Measurements from ENCODE around the gene ADGRE1.
A peak's percentile ranks its signal among the peaks of the same experiment; 100 is the strongest.
"Not testable (repeated sequence)": the region's sequence is repeated elsewhere in the genome, so short reads cannot be mapped to it uniquely, and the experiment has no call there.

The ADGRE1 gene, protein sequence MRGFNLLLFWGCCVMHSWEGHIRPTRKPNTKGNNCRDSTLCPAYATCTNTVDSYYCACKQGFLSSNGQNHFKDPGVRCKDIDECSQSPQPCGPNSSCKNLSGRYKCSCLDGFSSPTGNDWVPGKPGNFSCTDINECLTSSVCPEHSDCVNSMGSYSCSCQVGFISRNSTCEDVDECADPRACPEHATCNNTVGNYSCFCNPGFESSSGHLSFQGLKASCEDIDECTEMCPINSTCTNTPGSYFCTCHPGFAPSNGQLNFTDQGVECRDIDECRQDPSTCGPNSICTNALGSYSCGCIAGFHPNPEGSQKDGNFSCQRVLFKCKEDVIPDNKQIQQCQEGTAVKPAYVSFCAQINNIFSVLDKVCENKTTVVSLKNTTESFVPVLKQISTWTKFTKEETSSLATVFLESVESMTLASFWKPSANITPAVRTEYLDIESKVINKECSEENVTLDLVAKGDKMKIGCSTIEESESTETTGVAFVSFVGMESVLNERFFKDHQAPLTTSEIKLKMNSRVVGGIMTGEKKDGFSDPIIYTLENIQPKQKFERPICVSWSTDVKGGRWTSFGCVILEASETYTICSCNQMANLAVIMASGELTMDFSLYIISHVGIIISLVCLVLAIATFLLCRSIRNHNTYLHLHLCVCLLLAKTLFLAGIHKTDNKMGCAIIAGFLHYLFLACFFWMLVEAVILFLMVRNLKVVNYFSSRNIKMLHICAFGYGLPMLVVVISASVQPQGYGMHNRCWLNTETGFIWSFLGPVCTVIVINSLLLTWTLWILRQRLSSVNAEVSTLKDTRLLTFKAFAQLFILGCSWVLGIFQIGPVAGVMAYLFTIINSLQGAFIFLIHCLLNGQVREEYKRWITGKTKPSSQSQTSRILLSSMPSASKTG

DNA sequence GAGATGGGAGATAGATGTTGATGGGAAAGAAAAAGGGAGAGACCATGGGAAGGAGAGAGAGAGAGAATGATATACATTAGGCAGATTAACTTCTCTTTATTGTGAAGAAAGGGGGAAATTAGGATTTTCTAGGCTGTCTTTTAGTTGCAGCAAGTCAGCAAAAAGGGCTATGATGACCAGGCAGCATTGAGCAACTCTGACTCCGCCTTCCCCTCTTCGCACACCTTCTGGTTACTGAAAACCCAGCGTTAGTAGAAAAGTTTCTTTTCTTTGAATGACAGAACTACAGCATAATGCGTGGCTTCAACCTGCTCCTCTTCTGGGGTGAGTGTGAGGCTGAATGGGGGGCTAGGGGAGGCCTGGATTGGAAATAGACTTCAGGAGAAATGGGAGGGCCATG lies at the start of gene ADGRE1:
Gene ADGRE1 (plus strand): TSS at position 264 of the 400 bp plus-strand sequence. CDS start 30 bp downstream, at position 294.
- DNase-seq: peak; percentile 15 to 53

DNA sequence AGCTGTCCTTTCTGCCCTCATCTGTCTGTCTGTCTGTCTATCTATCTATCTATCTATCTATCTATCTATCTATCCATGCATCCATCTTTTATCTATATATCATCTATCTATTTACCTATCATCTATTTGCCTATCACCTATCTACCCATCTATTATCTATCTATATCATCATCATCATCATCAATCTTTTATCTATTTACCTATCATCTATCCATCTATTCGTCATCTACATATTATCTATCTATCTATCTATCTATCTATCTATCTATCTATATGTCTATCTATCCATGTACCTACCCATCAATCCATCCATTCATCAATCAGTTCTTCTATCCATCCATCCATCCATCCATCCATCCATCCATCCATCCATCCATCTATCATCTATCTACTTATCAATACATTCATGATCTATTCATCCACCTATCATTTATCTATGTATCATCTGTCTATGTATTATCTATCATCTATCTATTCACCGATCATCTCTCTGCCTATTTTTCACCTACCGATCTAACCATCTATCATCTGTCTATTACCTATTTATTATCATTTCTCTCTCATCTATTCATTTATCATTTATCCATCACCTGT lies 49.2 kb upstream of the ADGRE1 start:
- DNase-seq: no peak

DNA sequence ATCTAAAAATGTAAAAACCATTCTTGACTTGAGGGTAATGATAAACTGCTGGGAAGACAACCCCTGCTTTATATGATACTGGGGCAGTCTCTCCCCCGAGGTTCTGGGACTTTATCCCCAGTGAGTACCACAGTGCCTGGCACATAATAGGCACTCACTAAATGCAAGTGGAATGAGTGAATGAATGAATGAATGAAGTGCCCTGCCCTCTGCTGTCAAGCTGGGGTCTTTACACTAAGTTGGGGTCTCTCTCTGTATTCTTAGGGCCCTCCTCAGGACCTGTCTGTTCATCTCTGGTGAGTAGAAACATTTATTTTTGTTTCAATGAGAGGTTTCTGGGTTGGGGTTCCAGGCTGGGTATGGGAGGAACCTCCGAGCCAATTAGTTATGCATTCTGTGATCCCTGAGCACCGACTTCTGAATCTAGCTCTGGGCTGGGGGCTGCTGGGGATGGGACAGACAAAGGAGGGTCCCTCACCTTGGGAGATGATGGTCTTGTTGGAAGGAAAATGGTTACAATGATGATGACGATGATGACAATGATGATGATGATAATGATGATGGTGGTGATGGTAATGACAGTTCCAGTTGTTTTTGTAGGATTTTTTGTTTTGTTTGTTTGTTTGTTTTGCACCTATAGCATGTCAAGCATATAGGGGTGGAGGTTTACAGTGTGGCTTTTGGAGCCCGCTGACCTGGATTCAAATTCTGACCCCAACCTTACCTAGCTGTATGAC lies 44.3 kb upstream of the ADGRE1 start:
- DNase-seq: no peak

DNA sequence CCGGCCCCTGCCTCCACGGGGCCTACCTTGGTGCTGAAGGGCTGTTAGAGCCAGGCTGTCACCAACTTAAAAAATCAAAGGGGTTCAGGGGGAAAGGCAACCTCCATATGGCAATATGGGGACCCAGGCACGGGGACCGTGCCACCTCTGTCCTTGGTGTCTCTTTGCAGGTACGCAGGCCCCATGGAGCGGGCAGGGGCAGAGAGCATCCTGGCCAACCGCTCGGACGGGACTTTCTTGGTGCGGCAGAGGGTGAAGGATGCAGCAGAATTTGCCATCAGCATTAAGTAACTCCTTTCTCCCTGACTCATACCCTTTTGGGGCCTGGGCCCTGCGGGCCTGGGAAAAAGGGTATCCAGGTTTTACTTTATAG lies 39.6 kb upstream of the ADGRE1 start:
- no peak for DNase-seq

DNA sequence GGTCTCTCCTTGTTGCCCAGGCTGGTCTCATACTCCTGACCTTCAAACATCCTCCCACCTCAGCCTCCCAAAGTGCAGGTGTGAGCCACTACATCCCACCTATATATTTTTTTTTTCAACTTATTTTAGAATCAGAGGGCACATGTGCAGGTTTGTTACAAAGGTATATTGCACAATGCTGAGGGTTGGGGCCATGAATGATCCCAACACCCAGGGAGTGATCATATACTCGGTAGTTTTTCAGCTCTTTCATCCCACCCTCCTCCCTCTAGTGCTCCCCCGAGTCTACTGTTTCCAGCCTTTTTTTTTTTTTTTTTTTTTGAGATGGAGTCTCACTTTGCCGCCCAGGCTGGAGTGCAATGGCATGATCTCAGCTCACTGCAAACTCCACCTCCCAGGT lies 38.4 kb upstream of the ADGRE1 start:
- DNase-seq: no peak

DNA sequence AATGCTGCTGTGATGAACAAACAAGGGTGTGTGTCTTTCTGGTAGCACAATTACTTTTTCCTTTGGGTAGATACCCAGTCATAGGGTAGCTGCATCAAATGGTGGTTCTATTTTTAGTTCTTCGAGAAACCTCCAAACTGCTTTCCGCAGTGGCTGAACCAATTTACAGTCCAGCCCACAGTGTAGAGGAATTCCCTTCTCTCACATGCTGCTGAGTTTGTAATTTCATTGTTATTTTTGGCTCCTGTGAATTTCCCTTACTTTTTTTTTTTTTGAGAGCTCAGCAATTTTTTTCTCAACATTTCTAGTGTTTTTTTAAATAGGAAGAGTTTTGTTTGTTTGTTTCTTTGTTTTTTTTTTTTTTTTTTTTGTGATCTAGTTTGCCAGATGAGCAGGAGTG lies 37.5 kb upstream of the ADGRE1 start:
- no peak for DNase-seq

DNA sequence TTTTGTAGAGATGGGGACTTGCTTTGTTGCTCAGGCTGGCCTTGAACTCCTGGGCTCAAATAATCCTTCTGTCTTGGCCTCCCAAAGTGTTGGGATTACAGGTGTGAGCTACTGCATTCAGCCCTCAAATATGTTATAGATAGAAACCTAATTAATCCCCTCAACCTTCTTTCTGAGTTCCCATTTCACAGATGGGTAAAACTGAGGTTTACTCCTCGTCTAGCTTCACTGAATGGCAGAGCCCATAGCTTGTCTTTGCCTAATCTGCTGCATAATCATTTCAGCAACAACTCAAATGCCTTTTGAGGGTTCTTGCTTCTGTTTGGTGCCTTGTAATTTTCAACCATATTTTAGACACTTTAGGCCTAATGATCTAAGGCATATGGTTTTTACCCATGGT lies 36.0 kb upstream of the ADGRE1 start:
- DNase-seq: no peak

DNA sequence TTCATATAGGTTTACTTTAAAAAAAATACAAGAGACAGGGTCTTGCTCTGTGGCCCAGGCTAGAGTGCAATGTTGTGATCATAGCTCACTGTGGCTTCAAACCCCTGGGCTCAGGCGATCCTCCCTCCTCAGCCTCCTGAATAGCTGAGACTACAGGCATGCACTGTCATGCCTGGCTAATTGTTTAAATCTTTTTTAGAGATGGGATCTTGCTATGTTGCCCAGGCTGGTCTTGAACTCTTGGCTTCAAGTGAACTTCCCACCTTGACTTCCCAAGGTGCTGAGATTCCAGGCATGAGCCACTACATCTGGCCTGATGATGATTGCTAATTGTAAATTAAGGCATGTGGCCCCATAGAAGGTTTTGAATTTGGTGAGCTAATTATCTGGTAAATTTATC lies 35.4 kb upstream of the ADGRE1 start:
- no peak for DNase-seq

DNA sequence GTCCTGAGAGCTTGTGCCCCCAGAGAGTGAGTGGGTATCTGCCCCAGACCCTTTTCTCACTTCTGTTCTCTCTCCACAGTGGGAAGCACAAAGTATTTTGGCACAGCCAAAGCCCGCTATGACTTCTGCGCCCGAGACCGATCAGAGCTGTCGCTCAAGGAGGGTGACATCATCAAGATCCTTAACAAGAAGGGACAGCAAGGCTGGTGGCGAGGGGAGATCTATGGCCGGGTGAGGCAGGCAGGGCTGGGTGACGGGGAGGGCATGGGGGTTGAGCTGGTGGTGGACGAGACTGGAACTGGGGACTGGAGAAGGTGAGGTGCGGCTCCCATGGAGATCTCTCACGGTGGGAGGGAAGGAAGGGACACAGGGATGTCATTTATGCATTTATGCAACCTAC lies 33.5 kb upstream of the ADGRE1 start:
- DNase-seq: no peak

DNA sequence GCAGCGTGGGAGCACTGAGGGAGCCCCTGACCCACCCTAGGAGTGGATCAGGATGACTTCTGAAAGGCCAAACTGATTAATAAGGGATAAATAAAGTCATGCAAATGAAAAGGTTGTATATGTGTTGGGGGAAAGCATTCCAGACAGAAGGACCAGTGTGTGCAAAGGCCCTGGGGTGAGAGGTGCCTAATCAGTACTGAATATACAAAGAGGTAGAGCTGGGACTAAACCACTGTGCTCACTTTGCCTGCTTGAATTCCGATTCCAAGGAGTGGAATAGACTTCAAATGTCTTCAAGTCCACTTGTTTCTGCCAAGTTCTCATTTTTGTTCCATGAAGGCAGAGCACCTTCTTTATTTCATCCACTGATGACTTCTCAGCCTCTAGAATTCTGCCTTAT lies 32.6 kb upstream of the ADGRE1 start:
- DNase-seq: no peak

DNA sequence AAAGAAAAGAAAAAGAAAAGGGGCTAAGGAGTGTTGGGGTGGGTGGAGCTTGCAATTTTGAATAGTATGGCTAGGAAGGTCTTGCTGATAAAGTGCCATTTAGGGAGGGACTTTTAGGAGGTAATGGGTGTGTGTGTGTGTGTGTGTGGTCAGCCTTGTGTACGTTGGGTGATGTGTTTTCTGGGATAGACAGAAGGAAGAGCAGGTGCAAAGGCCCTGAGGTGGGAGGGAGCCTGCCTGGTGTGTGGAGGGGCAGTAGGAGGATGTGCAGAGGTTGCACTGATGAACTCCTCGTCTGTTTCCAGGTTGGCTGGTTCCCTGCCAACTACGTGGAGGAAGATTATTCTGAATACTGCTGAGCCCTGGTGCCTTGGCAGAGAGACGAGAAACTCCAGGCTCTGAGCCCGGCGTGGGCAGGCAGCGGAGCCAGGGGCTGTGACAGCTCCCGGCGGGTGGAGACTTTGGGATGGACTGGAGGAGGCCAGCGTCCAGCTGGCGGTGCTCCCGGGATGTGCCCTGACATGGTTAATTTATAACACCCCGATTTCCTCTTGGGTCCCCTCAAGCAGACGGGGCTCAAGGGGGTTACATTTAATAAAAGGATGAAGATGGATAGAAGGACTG lies 30.5 kb upstream of the ADGRE1 start:
- DNase-seq: no peak

DNA sequence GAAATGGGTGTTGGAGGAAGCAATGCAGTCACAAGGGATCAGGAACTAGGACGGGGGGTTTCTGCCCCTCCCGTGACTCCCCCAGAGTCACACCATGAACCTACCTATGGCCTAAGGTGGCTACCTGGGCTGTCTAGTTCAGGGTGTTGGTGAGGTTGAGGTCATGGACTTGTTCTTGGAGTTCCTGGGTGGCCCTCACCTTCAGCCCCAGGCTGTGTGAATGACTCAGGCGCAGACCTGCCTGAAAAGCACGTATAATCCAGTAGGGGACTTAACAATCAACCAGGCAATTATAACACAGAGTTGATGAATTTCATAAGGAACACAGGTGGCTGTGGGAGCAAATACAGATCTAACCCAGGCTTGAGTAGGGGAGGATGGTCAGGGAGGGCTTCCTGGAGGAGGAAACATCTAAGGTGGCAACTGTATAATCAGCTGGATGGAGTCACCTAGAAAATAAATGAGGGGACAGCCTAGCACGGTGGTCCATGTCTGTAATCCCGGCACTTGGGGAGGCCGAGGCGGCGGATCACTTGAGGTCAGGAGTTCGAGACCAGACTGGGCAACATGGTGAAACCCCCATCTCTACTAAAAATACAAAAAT lies 25.6 kb upstream of the ADGRE1 start:
- no peak for DNase-seq

DNA sequence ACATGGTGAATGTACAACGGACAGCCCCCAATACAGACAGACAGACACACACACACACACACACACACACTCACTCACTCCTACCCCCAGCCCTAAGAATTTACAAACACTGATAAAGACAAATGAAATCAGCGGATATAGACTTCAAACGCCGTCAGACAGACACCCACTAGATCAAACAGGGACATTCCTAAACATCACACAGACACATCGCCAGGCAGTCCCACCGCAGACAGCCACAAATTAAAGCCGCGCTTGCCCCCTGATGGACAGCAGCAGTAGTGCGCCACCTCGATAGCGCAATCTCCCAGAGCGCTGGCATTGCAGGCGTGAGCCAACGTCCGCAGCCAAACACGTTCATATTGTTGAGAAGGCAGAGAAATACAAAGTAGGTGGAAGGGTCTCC lies 24.7 kb upstream of the ADGRE1 start:
- DNase-seq: peak; percentile 91 to 94

DNA sequence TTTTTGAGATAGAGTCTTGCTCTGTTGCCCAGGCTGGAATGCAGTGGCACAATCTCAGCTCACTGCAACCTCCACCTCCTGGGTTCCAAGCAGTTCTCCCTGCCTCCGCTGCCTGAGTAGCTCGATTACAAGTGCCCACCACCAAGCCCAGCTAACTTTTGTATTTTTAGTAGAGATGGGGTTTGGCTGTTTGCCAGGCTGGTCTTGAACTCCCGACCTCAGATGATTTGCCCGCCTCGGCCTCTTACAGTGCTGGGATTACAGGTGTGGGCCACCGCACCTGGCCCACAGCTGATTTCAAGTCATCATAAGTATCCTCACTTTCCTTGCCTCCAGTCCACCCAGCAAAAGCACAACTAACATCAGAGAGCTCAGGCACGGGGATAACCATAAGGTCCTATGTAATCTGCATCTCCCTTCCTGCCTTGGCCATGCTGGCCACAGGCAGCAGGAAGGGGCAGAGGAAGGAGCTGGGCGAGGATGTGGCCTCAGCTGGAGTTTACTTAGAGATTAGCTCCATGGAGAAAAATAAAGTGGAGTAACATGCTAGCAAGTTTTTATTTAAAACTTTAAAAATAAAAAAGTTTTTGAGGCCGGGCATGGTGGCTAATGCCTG lies 22.9 kb upstream of the ADGRE1 start:
- no peak for DNase-seq

DNA sequence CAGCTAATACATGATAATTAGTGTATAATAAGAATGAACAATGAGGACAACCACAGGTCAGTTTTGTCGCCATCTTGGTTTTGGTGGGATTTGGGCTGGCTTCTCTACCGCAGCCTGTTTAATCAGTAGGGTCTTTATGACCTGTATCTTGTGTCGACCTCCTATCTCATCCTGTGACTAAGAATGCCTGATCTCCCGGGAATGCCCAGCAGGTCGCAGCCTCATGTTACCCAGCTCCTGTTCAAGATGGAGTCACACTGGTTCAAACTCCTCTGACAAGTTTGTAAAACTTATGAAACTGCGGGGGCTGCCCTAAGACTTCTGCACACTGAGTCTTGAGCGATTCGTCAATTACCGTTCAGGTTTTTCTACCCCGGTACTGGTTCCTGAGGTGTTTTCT lies 21.5 kb upstream of the ADGRE1 start:
- DNase-seq: no peak

DNA sequence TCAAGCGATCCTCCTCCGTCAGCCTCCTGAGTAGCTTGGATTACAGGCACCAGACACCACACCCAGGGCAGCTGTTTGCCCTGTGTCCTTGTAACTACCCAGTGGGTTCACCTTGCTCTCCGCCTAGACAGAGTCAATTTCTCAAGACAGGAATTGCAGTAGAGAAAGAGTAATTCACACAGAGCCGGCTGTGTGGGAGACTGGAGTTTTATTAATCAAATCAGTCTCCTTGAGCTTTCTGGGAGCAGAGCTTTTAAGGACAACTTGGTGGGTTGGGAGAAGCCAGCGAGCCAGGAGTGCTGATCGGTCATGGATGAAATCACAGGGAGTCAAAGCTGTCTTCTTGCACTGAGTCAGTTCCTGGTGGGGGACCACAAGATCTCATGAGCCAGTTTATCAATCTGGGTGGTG lies 20.6 kb upstream of the ADGRE1 start:
- no peak for DNase-seq

DNA sequence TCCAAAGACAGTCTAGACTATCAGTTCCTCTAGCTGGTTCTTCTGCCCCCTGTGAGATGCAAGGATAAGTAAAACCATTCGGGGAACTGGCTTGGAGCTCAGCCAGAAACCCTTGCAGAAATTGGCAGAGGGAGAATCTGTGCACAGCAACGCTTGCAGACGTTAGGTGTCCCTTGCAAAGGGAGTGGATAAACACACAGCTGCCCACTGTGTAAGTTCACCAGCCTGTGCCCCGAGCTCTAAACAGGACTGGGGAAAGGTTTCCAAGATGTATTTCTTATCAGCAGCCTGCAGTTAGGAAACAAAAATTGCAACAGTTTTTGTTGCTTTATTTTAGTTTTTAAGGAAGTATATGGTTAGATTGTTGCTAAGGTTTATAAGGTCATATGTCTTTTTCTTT lies 19.0 kb upstream of the ADGRE1 start:
- no peak for DNase-seq

DNA sequence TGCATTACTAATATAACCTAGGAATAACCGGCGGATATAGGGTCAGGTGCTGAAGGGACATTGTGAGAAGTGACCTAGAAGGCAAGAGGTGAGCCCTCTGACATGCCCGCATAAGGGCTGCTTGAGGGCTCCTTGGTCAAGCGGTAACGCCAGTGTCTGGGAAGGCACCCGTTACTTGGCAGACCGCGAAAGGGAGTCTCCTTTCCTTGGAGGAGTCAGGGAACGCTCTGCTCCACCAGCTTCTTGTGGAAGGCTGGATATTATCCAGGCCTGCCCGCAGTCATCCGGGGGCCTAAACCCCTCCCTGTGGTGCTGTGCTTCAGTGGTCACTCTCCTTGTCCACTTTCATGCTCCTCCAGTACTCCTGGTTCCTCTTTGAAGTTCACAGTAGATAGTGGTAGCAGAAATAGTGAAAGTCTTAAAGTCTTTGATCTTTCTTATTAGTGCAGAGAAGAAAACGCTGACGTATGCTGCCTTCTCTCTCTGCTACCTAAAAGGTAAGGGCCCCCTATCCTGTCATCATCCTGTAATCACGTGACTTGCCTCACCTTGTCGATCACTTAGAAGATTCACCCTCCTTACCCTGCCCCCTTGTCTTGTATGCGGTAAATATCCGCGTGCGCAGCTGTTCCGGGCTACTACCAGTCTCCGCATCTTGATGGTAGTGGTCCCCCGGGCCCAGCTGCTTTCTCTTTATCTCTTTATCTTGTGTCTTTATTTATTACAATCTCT lies 18.1 kb upstream of the ADGRE1 start:
- not testable (repeated sequence) for DNase-seq

DNA sequence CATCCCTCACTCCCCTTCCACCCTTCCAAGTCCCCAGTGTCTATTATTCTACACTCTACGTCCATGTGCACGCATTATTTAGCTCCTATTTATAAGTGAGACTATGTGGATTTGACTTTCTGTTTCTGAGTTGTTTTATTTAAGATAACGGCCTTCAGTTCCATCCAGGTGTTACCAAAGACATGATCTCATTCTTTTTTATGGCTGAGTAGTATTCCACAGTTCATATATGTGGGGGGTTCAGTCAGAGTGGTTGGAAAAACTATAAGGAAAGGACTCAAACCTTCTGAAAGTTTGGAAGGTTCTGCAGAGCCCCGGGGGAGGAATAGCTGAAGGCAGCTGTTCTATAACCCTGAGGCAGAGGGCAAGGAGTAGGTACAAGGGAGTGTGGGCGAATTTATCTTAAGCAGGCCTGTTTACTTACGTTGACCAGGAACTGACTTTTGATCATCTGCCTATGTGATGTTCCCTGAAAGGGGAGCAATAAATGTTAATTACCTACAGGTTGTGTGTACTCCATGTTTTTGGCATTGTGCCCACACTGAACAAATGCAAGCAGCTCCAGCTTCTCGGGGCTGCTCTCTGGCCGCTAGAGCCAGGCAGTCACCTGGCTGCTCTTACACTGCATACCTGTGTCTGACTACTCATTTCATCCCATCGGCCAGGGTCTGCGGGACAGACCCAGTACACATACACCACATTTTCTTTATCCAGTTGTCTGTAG lies 13.5 kb upstream of the ADGRE1 start:
- DNase-seq: no peak

DNA sequence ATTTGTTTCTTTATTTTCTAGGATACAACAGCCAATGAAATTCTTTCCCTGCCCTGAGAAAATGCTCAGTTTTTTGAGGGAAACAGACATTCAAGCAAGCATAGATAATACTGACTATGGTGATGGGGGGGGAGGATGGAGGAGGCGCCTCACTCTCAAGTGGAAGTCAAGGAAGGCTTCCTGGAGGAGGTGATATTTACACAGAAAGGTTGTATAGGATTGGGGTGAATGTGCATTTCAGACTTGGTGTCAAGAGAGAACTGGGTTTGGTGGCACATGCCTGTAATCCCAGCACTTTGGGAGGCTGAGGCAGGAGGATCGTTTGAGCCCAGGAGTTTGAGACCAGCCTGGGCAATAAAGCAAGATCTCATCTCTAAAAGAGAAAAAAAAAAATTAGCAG lies 12.2 kb upstream of the ADGRE1 start:
- DNase-seq: no peak
